Parathyroid adenoma (tissue), 2 donors: ENCODE data around the gene PHLDB1.
"Not testable (repeated sequence)": the region's sequence is repeated elsewhere in the genome, so short reads cannot be mapped to it uniquely, and the experiment has no call there.

Experiments
- H2AFZ ChIP-seq: fragments of 300-600 bp; sonication (generic); one replicate; pipeline ENCODE4 v1.7.0; 2017; ENCODE audit warnings: antibody characterized with exemption, mild to moderate bottlenecking
- H3K27ac ChIP-seq: fragments of 300-600 bp; sonication (generic); one replicate; pipeline ENCODE4 v1.7.0; 2017
- H3K27me3 ChIP-seq: fragments of 300-600 bp; sonication (generic); one replicate; pipeline ENCODE4 v1.7.0; 2017; ENCODE audit warnings: low read length; ENCODE audit not compliant: control insufficient read depth, insufficient read depth
- H3K36me3 ChIP-seq: fragments of 300-600 bp; sonication (generic); one replicate; pipeline ENCODE4 v1.7.0; 2017; ENCODE audit warnings: low read length; ENCODE audit not compliant: control insufficient read depth, insufficient read depth
- H3K4me1 ChIP-seq: fragments of 300-600 bp; sonication (generic); one replicate; pipeline ENCODE4 v1.7.0; 2017; ENCODE audit warnings: control low read depth
- H3K4me2 ChIP-seq: fragments of 300-600 bp; sonication (generic); one replicate; pipeline ENCODE4 v1.7.0; 2017; ENCODE audit warnings: low read length
- H3K4me3 ChIP-seq: fragments of 300-600 bp; sonication (generic); one replicate; pipeline ENCODE4 v1.7.0; 2017; ENCODE audit warnings: low read depth, low read length
- H3K79me2 ChIP-seq: fragments of 300-600 bp; sonication (generic); one replicate; pipeline ENCODE4 v1.7.0; 2017; ENCODE audit warnings: control low read depth
- H3K9ac ChIP-seq: fragments of 300-600 bp; sonication (generic); one replicate; pipeline ENCODE4 v1.7.0; 2017; ENCODE audit warnings: mild to moderate bottlenecking
- H3K9me3 ChIP-seq: fragments of 300-600 bp; sonication (generic); one replicate; pipeline ENCODE4 v1.7.0; 2017; ENCODE audit warnings: low read length; ENCODE audit not compliant: control insufficient read depth
- CTCF ChIP-seq: fragments of 300-600 bp; sonication (generic); IDR thresholded peaks from one replicate; pipeline ENCODE4 v1.7.0; 2017; ENCODE audit warnings: antibody characterized with exemption, mild to moderate bottlenecking
- donor health status: primary hyperparathyroidism.

The PHLDB1 gene

DNA sequence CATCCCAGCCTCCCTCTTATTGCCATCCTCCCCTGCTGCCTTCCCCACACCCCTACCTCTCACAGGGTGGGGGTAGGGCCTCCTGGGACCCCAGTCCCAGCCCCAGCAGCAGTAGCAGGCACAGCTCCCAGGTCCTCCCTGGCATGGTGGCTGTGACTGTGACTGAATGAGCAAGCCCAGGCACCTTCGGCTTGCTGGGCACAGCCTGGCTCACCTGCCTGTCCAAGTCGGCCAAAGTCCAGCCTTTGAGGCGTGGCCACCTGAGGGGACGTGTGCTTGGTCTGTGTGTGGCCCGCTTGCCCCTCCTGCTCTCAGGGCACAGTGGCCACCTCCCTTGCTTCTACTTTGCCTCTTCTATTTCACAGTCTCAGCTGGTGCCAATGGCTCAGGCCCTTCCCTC, 72.1 kb downstream of the PHLDB1 start, which contains the start of gene TREH:
TREH (minus strand) TSS at position 168 of the 400 bp plus-strand sequence; CDS start at position 145, 23 bp downstream.
- Histone ChIP-seq H3K4me2 (no peak within 1 kb of the TSS), H3K4me1 (no peaks in the 10 kb centered on the region), H3K27me3 (no peaks in the 10 kb centered on the region), H3K27ac (no peak within 1 kb of the TSS), H2AFZ (no peak within 1 kb of the TSS), H3K36me3 (no peaks in the 10 kb centered on the region), H3K9me3 (no peaks in the 10 kb centered on the region), H3K79me2 (no peaks in the 10 kb centered on the region), H3K9ac (no peak within 1 kb of the TSS), H3K4me3 (no peak within 1 kb of the TSS)
- no peak for TF ChIP-seq CTCF

DNA sequence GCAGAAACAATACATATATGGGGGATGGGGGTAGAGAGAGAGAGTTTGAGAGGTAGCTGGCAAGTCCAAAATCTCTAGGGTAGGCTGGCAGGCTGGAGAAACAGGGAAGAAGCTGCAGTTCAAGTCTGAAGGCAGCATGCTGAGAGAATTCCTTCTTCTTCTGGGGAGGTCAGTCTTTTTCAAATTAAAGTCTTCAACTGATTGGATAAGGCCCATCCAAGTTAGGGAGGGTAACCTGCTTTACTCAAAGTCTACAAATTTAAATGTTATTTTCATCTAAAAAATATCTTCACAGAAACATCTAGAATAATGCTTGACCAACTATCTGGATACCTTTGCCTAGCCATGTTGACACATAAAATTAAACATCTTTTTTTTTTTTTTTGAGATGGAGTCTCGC, 75.0 kb downstream of the PHLDB1 start:
- H3K27me3 ChIP-seq: no peaks in the 10 kb centered on the region
- no peak overlapping the region for H2AFZ ChIP-seq
- H3K4me3 ChIP-seq: no peak overlapping the region
- no peaks in the 10 kb centered on the region for H3K4me1 ChIP-seq
- TF ChIP-seq CTCF: no peak
- H3K9ac ChIP-seq: no peak overlapping the region
- H3K36me3 ChIP-seq: no peaks in the 10 kb centered on the region
- no peaks in the 10 kb centered on the region for H3K79me2 ChIP-seq
- no peak overlapping the region for H3K27ac ChIP-seq
- H3K4me2 ChIP-seq: no peak overlapping the region
- no peaks in the 10 kb centered on the region for H3K9me3 ChIP-seq

- not testable (repeated sequence) for H3K4me3 ChIP-seq, H3K4me1 ChIP-seq, H2AFZ ChIP-seq, H3K36me3 ChIP-seq, H3K27ac ChIP-seq, H3K27me3 ChIP-seq, H3K79me2 ChIP-seq, H3K9me3 ChIP-seq, H3K9ac ChIP-seq, H3K4me2 ChIP-seq
Observed at GRCh38 chr11:118682939-118683338, 75.5 kb downstream of the PHLDB1 start.

DNA sequence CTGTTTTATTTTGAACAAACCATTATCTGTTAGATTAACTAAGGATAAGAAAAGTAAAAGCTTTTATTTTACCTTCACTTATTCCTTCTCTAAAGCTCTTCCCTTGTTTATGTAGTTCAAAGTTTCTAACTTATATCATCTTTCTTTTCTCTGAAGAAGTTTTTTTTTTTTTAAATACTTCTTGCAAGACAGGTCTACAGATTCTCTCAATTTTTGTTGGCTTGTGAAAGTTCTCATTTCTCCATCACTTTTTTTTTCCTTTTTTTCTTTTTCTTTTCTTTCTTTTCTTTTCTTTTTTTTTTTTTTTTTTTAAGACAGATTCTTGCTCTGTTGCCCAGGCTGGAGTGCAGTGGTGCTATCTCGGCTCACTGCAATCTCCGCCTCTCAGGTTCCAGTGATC, 76.8 kb downstream of the PHLDB1 start:
- H3K4me3 ChIP-seq: no peak overlapping the region
- no peaks in the 10 kb centered on the region for H3K4me1 ChIP-seq
- no peaks in the 10 kb centered on the region for H3K36me3 ChIP-seq
- no peak overlapping the region for H2AFZ ChIP-seq
- H3K79me2 ChIP-seq: no peaks in the 10 kb centered on the region
- H3K9me3 ChIP-seq: no peaks in the 10 kb centered on the region
- H3K27me3 ChIP-seq: no peaks in the 10 kb centered on the region
- H3K4me2 ChIP-seq: no peak overlapping the region
- H3K9ac ChIP-seq: no peak overlapping the region
- TF ChIP-seq CTCF: no peak
- no peak overlapping the region for H3K27ac ChIP-seq

GRCh38 chr11:118687906-118688305, 80.5 kb downstream of the PHLDB1 start:
- Histone ChIP-seq H3K4me3 (no peak overlapping the region), H3K27ac (no peak overlapping the region), H3K4me2 (no peak overlapping the region), H3K36me3 (no peaks in the 10 kb centered on the region), H3K79me2 (no peaks in the 10 kb centered on the region), H3K4me1 (no peaks in the 10 kb centered on the region), H3K9ac (no peak overlapping the region), H3K27me3 (no peaks in the 10 kb centered on the region), H2AFZ (no peak overlapping the region), H3K9me3 (no peaks in the 10 kb centered on the region)
- TF ChIP-seq CTCF: no peak

GRCh38 chr11:118688339-118688738, 80.9 kb downstream of the PHLDB1 start:
- not testable (repeated sequence) for H3K4me2 ChIP-seq, H3K27me3 ChIP-seq, H2AFZ ChIP-seq, H3K36me3 ChIP-seq, H3K27ac ChIP-seq, H3K79me2 ChIP-seq, H3K4me1 ChIP-seq, H3K9me3 ChIP-seq, H3K9ac ChIP-seq, H3K4me3 ChIP-seq
